Retina (tissue), 1 donor: ENCODE data around the gene TATDN3.
"Not testable (repeated sequence)": the region's sequence is repeated elsewhere in the genome, so short reads cannot be mapped to it uniquely, and the experiment has no call there.

ENCODE experiments used
- DNase-seq: peaks from one replicate; pipeline ENCODE4 v3.0.0-alpha.2; 2016

TATDN3 gene

DNA sequence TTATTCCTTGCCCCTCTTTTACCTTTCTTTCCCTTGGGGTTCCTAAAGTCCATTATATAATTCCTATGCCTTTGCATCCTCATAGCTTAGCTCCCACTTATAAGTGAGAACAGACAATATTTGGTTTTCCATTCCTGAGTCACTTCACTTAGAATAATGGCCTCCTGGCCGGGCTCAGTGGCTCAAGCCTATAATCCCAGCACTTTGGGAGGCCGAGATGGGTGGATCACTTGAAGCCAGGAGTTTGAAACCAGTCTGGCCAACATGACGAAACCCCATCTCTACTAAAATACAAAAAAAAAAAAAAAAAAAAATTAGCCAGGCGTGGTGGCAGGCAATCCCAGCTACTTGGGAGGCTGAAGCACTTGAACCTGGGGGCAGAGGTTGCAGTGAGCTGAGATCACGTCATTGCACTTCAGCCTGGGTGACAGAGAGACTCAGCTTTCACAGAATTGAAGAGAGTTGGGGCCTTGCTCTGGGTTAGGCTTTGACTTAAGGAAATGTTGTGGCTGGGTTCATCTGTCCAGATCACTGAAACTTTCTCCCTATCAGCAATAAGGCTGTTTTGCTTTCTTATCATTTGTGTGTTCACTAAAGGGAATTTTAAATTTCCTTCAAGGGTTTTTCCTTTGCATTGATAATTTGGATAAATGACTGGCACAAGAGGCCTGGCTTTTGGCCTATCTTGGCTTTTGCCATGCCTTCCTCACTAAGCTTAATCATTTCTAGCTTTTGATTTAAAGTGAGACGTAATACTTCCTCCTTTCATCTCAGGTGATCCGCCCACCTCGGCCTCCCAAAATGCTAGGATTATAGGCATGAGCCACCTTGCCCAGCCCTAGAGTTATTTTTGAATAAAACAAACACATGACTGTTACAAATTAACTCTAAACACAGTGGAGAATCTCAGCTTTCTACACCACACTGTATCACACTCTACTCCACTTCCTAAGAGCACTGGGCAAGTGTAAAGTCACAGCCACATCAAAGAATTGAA lies 41.8 kb downstream of the TATDN3 start:
- not testable (repeated sequence) for DNase-seq

DNA sequence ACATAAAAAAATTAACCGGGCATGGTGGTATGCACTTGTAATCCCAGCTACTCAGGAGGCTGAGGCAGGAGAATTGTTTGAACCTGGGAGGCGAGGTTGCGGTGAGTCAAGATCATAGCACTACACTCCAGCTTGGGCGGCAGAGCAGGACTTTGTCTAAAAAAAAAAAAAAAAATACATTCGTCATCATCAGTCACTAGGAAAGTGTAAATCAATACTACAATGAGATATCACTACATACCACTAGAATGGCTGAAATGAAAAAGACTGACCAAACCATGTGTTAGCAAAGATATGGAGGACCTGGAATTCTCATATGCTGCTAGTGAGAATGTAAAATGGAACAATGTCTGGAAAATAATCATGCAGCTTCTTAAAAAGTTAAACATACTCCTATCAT lies 46.5 kb downstream of the TATDN3 start:
- DNase-seq: no peak

DNA sequence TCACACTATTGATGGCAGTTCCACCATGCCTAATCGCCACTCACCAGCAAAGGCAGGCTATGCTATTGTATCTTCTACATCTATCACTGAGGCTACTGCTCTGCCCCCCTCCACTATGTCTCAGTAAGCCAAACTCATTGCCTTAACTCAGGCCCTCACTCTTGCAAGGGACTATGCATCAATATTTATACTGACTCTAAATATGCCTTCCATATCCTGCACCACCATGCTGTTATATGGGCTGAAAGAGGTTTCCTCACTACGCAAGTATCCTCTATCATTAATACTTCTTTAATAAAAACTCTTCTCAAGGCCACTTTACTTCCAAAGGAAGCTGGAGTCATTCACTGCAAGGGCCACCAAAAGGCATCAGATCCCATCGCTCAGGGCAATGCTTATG lies 52.8 kb downstream of the TATDN3 start:
- not testable (repeated sequence) for DNase-seq

DNA sequence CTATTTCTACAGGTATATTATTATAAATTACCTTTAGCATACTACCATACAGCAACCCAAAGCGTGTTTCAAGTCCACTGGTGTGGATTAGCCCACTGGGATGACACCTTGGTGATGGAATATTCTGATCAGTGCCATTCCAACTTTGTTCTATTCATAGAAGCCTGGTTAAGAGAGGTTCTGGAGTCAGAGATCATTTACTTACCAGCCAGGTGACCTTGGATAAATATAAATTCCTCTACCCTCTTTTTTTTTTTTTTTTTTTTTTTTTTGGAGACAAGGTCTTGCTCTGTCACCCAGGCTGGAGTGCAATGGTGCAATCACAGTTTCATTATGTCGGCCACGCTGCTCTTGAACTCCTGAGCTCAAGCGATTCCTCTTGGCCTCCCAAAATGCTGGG lies 55.9 kb downstream of the TATDN3 start, which contains the start of gene SPATA45:
TSS of gene SPATA45 (minus strand) at position 101 of the 400 bp plus-strand sequence. CDS start 11,500 bp downstream, outside the sequence.
- no peak for DNase-seq

DNA sequence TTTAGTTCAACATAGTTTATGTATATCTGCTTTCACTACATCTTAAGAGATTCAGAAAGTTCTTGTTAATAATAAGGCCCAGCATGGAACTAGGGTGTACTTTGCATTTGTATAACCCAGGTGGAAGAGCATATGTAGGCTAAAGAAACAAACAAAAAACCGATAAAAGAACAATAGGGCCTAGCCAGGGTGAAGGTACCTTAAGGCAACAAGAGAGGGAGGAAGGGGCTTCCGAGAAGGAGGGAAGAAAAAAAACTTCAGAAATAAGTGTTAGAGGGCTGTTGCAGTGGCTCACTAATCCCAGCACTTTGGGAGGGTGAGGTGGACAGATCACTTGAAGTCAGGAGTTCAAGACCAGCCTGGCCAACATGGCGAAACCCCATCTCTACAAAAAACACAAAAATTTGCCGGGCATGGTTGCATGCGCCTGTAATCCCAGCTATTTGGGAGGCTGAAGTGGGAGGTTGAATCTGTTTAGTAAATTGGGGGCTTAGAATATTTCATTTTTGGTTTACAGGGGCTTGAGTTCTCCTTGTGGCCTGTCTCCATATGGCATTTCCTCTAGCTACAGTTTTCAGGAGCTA lies 60.5 kb downstream of the TATDN3 start:
- no peak for DNase-seq

DNA sequence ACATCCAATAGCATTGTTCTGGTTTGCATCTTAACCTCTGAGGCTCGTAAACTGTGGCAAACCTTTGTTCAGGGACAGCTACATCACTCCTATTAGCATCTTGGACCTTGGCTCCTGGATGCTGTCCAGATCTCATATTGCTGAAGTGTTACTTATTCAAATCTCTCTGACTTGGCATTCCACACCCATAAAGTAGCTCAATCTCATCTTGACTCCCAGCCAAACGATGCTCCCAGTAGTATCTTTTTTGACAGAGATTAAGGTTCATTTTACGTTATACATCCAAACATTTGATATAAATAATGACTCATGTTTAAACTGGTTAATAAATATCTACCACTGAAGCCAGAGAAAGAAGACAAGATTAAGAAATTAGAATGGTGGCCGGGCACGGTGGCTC lies 62.0 kb downstream of the TATDN3 start:
- DNase-seq: no peak

DNA sequence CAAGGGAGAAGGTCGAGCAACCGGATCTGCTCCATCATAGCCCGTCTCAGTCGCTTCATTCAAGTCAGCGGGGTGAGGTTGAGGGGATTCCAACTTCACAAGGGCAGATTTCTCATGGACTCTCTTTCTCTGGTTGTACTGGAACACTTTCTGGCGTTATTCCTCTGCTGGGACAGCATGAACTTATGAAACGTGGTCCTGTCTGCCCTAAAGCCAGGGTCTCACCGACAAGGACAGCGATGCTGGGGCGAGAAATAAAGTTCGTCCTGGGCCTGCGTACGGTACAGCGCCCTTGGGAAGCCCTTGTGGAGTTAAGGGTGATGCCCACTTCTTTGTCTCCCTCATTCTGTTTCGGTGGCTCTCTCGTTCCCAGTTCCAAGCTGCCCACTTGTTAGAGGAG lies 65.1 kb downstream of the TATDN3 start:
- DNase-seq: no peak

DNA sequence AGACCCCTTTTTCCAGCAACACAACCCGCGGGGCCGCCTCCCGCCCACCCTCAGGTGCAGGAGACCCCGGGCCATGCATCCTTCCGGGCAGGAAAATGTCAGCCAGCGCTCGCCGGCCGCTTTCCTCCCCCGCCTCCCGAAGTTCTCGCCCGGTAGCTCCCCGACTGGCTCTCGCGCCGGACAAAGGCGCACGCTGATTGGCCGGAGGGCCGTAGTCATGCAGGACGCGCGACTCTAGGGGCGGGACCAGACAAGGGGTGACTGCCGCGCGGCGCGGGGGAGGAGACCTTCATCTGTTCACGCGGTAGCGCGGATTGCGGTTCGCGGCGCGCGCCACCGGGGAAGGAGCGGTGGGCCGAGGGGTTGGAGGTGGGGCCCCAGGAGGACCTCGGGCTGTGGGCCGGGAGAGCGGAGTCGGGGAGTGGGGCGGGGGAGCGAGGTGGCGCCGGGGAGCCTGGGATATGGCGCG lies 66.3 kb downstream of the TATDN3 start, which contains the start of gene FLVCR1:
TSS of gene FLVCR1 (plus strand) at position 284 of the 469 bp plus-strand sequence. CDS start at position 462, 178 bp downstream.
- peak; percentile 95 for DNase-seq

DNA sequence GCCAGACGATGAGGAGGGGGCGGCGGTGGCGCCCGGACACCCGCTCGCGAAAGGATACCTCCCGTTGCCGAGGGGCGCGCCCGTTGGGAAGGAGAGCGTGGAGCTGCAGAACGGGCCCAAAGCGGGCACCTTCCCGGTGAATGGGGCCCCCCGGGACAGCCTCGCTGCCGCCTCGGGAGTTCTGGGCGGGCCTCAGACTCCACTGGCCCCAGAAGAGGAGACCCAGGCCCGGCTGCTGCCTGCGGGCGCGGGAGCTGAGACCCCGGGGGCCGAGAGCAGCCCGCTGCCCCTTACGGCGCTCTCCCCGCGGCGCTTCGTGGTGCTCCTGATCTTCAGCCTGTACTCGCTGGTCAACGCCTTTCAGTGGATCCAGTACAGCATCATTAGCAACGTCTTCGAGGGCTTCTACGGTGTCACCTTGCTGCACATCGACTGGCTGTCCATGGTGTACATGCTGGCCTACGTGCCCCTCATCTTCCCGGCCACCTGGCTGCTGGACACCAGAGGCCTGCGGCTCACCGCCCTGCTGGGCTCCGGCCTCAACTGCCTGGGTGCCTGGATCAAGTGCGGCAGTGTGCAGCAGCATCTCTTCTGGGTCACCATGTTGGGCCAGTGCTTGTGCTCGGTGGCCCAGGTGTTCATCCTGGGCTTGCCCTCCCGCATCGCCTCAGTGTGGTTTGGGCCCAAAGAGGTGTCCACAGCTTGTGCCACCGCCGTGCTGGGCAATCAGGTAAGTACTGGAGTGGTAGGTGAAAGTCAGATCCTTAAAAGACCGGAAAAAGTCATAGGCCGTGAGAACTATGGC lies 67.0 kb downstream of the TATDN3 start:
- DNase-seq: peak; percentile 88

DNA sequence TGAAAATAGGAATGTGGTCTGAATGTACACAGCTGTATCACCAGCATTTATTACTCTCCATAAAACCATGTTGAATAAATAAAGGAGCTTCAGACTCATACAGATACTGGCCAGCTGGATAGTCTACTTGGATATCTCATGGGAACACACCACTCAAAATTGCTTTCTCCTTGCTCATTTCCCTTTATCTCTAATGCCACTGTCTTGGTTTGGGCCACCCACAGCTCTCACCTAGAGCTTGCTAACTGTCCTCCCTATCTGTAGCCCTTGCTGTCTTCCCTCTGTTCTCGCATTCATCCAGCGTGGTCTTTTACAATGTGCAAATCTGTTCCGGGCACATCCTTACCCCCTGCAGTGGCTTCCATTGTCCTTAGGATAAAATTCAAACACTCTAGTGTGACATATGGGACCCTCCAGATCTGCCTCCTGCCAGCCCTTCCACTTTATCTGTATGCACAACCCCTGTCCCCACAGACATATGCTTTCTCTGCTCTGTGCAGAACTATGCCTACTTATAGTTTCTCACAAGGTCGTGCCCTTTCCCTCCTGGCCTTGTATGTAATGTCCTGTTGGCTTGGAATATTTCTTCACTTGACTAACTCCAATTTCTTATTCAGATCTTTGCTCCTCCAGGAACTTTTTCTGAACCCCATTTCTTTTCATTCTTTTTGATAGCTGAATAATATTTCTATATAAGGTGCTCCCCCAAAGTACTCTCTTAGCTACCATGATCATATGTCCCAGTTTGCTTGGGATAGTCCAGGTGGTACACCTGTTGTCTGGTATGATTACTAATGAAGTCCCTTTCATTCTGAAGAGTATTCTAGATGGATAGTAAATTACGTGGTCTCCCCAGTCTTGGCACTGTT lies 69.3 kb downstream of the TATDN3 start:
- peak; percentile 32 for DNase-seq

DNA sequence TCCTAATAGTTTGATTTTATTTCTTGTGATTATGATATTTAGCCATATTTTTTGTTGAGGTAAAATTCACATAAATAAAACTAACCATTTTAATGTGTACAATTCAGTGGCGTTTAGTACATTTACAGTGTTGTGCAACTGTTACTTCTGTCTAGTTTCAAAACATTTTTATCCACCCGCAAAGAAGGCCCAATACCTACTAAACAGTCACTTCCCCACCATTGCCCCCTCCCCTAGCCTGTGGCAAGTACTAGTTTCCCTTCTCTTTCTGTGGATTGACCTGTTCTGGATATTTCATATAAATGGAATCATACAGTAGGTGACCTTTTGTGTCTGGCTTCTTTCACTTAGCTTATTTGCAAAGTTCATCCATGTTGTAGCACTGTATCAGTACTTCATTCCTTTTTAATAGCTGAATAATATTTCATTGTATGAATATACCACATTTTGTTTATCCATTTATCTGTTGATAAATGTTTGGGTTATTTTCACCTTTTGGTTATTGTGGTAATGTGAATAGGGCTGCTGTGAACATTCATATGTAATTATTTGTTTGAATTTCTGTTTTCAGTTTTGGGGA lies 70.5 kb downstream of the TATDN3 start:
- no peak for DNase-seq

DNA sequence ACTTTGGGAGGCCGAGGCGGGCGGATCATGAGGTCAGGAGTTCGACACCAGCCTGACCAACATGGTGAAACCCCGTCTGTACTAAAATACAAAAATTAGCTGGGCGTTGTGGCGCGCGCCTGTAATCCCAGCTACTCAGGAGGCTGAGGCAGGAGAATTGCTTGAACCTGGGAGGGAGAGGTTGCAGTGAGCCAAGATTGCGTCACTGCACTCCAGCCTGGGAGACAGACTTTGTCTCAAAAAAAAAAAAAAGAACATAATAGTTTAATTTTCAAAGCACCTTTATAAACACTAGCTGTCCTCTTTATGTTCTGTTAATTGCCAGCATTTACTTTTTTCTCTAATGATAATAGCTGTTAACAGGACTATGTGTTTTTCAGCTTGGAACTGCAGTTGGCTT lies 71.7 kb downstream of the TATDN3 start:
- DNase-seq: not testable (repeated sequence)

DNA sequence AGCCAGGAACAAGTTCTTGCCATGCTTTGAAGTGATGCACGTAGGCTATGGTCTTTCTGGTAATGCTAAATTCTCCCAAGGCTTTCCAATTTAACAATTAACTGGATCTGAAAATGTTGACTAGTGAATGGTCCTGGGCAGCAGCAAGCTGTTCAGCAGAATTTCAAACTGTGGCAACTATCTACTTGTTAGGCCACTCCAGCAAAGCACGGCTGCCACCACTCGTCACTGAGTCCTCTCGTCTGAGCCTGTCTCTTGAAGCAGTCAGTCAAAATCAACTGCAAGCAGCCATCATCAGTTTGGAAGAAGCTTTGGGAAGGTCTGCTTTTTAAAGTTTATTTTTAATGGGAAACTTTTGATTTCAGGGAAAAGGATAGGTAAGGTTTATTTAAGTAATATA lies 72.5 kb downstream of the TATDN3 start:
- no peak for DNase-seq
